Measurements from ENCODE around the gene ZMYND15.
"Not testable (repeated sequence)": the region's sequence is repeated elsewhere in the genome, so short reads cannot be mapped to it uniquely, and the experiment has no call there.

Gene ZMYND15
- 5.7 to 19.4 (median 10.0) reads per million in 18 experiments for total RNA-seq

- DNase-seq = peak; percentile 60 to 72
These were observed at the start of gene ZMYND15, which contains the start of gene CXCL16 for GRCh38 chr17:4739122-4740024. Gene ZMYND15, plus strand, starts transcription at chr17:4739833. Its CDS starts 716 bp downstream, at chr17:4740549. Gene CXCL16, minus strand, starts transcription at chr17:4739928. Its CDS starts 589 bp downstream, at chr17:4739339.

GRCh38 chr17:4689872-4690271 lies 49.8 kb upstream of the ZMYND15 start:
- DNase-seq = not testable (repeated sequence)

- no peak for DNase-seq
These were observed 48.9 kb upstream of the ZMYND15 start for GRCh38 chr17:4690745-4691144.

- DNase-seq = no peak
These were observed 47.9 kb upstream of the ZMYND15 start for GRCh38 chr17:4691686-4692085.

- DNase-seq = no peak
These were observed 46.2 kb upstream of the ZMYND15 start for GRCh38 chr17:4693416-4693815.

GRCh38 chr17:4696437-4696805 lies 43.2 kb upstream of the ZMYND15 start:
- DNase-seq = peak in 1 of 2 donors; percentile 28

GRCh38 chr17:4699401-4700056 lies 40.1 kb upstream of the ZMYND15 start:
- peak; percentile 34 to 56 for DNase-seq

- DNase-seq = no peak
These were observed 38.5 kb upstream of the ZMYND15 start for GRCh38 chr17:4701116-4701515.

GRCh38 chr17:4703330-4703691 lies 36.3 kb upstream of the ZMYND15 start:
- DNase-seq = no peak

GRCh38 chr17:4704574-4704907 lies 35.1 kb upstream of the ZMYND15 start:
- not testable (repeated sequence) for DNase-seq

- no peak for DNase-seq
These were observed 34.6 kb upstream of the ZMYND15 start for GRCh38 chr17:4704991-4705390.

- DNase-seq = no peak
These were observed 33.5 kb upstream of the ZMYND15 start for GRCh38 chr17:4706121-4706520.

GRCh38 chr17:4708436-4708835 lies 31.2 kb upstream of the ZMYND15 start:
- DNase-seq = peak; percentile 23 to 37

GRCh38 chr17:4709794-4710692 lies 29.6 kb upstream of the ZMYND15 start, which contains the start of gene ARRB2:
Gene ARRB2, plus strand, starts transcription at chr17:4710632. Its CDS starts 90 bp downstream, at chr17:4710722.
- DNase-seq = peak; percentile 98

- peak; percentile 79 to 86 for DNase-seq
These were observed 28.7 kb upstream of the ZMYND15 start for GRCh38 chr17:4710693-4711634.

- peak; percentile 94 for DNase-seq
These were observed 27.9 kb upstream of the ZMYND15 start for GRCh38 chr17:4711661-4712181.

GRCh38 chr17:4712526-4712925 lies 27.1 kb upstream of the ZMYND15 start:
- DNase-seq = peak; percentile 72 to 75

GRCh38 chr17:4714340-4715062 lies 25.1 kb upstream of the ZMYND15 start:
- DNase-seq = not testable (repeated sequence)

GRCh38 chr17:4715063-4715744 lies 24.4 kb upstream of the ZMYND15 start:
- DNase-seq = no peak

GRCh38 chr17:4716081-4716480 lies 23.6 kb upstream of the ZMYND15 start:
- DNase-seq = no peak

Measured in inflammatory macrophage (primary cell).